Keratinocyte (primary cell): ENCODE measurements around the gene KCNK7.

Experiments
- EZH2 ChIP-seq: IDR thresholded peaks from one replicate; pipeline ENCODE4 v1.6.1; 2012; ENCODE audit warnings: inconsistent platforms, mild to moderate bottlenecking, low read length, moderate library complexity
- TF ChIP-seq, protein P1 (sequence below), 3 experiments: IDR thresholded peaks in 1 of 3; conservative IDR thresholded peaks in 1 of 3; optimal IDR thresholded peaks in 1 of 3; 2 replicates in 2 of 3; 3 replicates in 1 of 3; pipeline versions ENCODE3 to v1.5.1; 2011; ENCODE audit warnings: low read length in 3 of 3, mild to moderate bottlenecking in 3 of 3, moderate library complexity in 2 of 3, control low read depth in 1 of 3, inconsistent platforms in 1 of 3; ENCODE audit not compliant: insufficient read depth in 2 of 3; ENCODE audit errors: extremely low read depth in 1 of 3

DNA sequence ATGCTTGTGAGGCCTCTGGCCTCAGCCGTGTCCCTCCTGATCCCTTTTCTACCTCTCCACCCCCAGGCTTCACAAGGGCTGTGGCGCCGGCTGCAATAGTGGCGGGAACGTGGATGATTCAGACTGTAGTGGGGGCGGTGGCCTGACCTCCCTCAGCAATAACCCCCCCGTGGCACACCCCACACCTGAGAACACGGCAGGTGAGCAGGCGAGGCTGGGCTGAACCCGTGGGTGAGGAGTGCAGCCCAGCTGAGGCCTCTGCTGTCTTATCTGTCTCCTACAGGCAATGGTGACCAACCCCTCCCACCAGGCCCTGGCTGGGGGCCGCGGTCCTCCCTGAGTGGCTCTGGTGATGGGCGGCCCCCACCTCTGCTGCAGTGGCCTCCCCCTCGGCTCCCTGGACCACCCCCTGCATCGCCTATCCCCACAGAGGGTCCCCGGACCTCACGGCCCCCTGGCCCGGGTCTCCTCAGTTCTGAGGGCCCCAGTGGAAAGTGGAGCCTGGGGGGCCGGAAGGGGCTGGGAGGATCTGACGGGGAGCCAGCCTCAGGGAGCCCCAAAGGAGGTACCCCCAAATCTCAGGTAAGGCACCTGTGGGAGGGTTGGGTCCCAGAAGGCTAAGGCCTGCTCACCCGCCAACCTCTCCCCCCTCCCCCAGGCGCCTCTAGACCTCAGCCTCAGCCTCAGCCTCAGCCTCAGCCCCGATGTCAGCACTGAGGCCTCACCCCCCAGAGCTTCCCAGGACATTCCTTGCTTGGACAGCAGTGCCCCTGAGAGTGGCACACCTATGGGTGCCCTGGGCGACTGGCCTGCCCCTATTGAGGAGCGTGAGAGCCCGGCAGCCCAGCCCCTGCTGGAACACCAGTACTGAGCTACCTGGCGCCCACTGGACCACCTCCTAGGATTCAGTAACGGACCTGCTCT, 40.8 kb upstream of the KCNK7 start:
- TF ChIP-seq, protein P1, sequence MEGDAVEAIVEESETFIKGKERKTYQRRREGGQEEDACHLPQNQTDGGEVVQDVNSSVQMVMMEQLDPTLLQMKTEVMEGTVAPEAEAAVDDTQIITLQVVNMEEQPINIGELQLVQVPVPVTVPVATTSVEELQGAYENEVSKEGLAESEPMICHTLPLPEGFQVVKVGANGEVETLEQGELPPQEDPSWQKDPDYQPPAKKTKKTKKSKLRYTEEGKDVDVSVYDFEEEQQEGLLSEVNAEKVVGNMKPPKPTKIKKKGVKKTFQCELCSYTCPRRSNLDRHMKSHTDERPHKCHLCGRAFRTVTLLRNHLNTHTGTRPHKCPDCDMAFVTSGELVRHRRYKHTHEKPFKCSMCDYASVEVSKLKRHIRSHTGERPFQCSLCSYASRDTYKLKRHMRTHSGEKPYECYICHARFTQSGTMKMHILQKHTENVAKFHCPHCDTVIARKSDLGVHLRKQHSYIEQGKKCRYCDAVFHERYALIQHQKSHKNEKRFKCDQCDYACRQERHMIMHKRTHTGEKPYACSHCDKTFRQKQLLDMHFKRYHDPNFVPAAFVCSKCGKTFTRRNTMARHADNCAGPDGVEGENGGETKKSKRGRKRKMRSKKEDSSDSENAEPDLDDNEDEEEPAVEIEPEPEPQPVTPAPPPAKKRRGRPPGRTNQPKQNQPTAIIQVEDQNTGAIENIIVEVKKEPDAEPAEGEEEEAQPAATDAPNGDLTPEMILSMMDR (optimal IDR thresholded peaks at IDR 0.05 in 1 of 3, IDR thresholded peaks at IDR 0.05 in 1 of 3, conservative IDR thresholded peaks at IDR 0.05 in 1 of 3; ENCODE audit: extremely low read depth in 1 of 3, insufficient read depth in 2 of 3, low read length in 3 of 3) = no peak
- no peak for TF ChIP-seq EZH2
